CD4-positive, alpha-beta T cell (primary cell): ENCODE measurements around the gene ZNF318. TPM values are rescaled to one million over a fixed set of nuclear protein-coding genes. Genes with fewer than 3 reads are reported as not detected.
"Not testable (repeated sequence)": the region's sequence is repeated elsewhere in the genome, so short reads cannot be mapped to it uniquely, and the experiment has no call there.

Source experiments
- ATAC-seq: fragments of 200-7000 bp; cut with Tn5 transposase; one replicate; pipeline ENCODE4 v1.10.0; 2022; ENCODE audit warnings: mild to moderate bottlenecking; ENCODE audit not compliant: poor library complexity
- CTCF ChIA-PET: fragments of 350-600 bp; sonication (Branson Sonifier 250); formaldehyde crosslinking; loops from one replicate; lab custom pipeline; 2021; ENCODE audit warnings: antibody characterized with exemption, inconsistent platforms; lab: Charles Lee
- POLR2A ChIA-PET: fragments of 350-600 bp; sonication (Branson Sonifier 250); formaldehyde crosslinking; loops from one replicate; lab custom pipeline; 2021; ENCODE audit warnings: antibody characterized with exemption, inconsistent platforms; lab: Charles Lee
- DNase-seq, 14 experiments: peaks; one replicate each; pipeline ENCODE4 v3.0.0-alpha.2; 2013 to 2020; ENCODE audit warnings: mixed read lengths in 2 of 14
- H3K27ac ChIP-seq, 2 donors: one replicate each; pipeline versions ENCODE4 v1.5.1 to v1.7.0; 2013; ENCODE audit warnings: low read length in 2 of 2, low read depth in 1 of 2, mild to moderate bottlenecking in 1 of 2
- H3K27me3 ChIP-seq, 2 experiments: 1 replicate in 1 of 2; 2 replicates in 1 of 2; pipeline versions ENCODE4 v1.6.1 to v1.7.0; 2013; ENCODE audit warnings: low read length in 2 of 2, control low read depth in 1 of 2, mild to moderate bottlenecking in 1 of 2, moderate library complexity in 1 of 2; ENCODE audit not compliant: insufficient read depth in 2 of 2, control insufficient read depth in 1 of 2
- H3K36me3 ChIP-seq: one replicate; pipeline ENCODE4 v1.6.1; 2013; ENCODE audit warnings: low read length, control low read depth; ENCODE audit not compliant: insufficient read depth
- H3K4me1 ChIP-seq: one replicate; pipeline ENCODE4 v1.6.1; 2013; ENCODE audit warnings: low read length, control low read depth; ENCODE audit not compliant: insufficient read depth
- H3K4me3 ChIP-seq: one replicate; pipeline ENCODE4 v1.5.1; 2013; ENCODE audit warnings: mild to moderate bottlenecking, low read length, moderate library complexity
- H3K9me3 ChIP-seq, 2 experiments: 1 replicate in 1 of 2; 2 replicates in 1 of 2; pipeline versions ENCODE4 v1.6.1 to v1.7.0; 2013; ENCODE audit warnings: low read length in 2 of 2, mild to moderate bottlenecking in 2 of 2, control low read depth in 1 of 2, moderate library complexity in 1 of 2; ENCODE audit not compliant: control insufficient read depth in 1 of 2, insufficient read depth in 1 of 2
- H3K27ac Mint-ChIP-seq: one replicate; pipeline ENCODE4 v1.8.0; 2020; ENCODE audit warnings: mixed read lengths
- H3K27me3 Mint-ChIP-seq: one replicate; pipeline ENCODE4 v1.8.0; 2021; ENCODE audit warnings: mixed read lengths
- H3K36me3 Mint-ChIP-seq: one replicate; pipeline ENCODE4 v1.8.0; 2021; ENCODE audit warnings: low read depth, mixed read lengths
- H3K4me1 Mint-ChIP-seq: one replicate; pipeline ENCODE4 v1.8.0; 2021; ENCODE audit warnings: low read depth, mixed read lengths
- H3K4me3 Mint-ChIP-seq: one replicate; pipeline ENCODE4 v1.8.0; 2020; ENCODE audit warnings: mild to moderate bottlenecking, mixed read lengths
- H3K9me3 Mint-ChIP-seq: one replicate; pipeline ENCODE4 v1.8.0; 2020; ENCODE audit warnings: mixed read lengths
- CTCF ChIP-seq: fragments of 200-600 bp; IDR thresholded peaks from one replicate; pipeline ENCODE4 v1.8.0; 2022; ENCODE audit warnings: antibody characterized with exemption, mild to moderate bottlenecking
- intact Hi-C, 2 experiments: fragments of 100-400 bp; cut with DNase I in 1 of 2; cut with micrococcal nuclease in 1 of 2; formaldehyde crosslinking; loops; one replicate each; pipeline versions ENCODE4 v1.15.1 to v1.9.0; 2023 to 2025; cut with DNase I, micrococcal nuclease
- total RNA-seq, 174 experiments: library from RNA in 2 of 174; stranded (reverse) in 2 of 174; gene quantifications; one replicate each; pipeline ENCODE4 v1.2.3 and lab custom pipeline; 2021 to 2026

ZNF318 gene
- total RNA-seq, 2 experiments from 2014 or later, result 20.4 TPM

DNA sequence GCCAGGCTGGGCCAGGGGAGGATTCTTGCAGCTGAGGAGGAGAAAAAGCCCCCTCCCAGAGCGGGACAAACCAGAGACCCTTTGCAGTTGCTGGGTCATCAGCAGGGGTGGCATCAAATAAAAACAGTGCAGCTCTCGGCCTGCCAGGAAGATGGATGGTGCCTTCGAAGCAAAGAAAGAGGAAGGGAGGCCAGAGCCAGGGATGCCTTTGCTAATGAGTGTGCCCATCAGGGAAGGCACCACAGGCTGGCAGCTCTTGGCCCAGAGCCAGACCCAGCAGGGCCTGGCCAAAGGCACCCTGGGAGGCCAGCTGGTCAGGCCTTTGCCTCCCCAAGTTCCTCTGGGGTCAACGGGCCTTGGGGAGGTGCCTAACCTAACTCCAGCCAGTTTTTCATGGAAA is 26.3 kb upstream of the ZNF318 start:
- Mint-ChIP-seq H3K4me3 (no peak overlapping the region), H3K9me3 (no peaks in the 10 kb centered on the region), H3K27ac (no peak overlapping the region), H3K36me3 (no peaks in the 10 kb centered on the region), H3K27me3 (no peaks in the 10 kb centered on the region), H3K4me1 (peaks cover 35% of the 10 kb centered on the region)
- H3K9me3 ChIP-seq, result no peaks in the 10 kb centered on the region
- ATAC-seq, result no peak
- ChIA-PET POLR2A (interaction anchor here (1.2 to 9.5 kb wide), 3 partner anchors 13 to 120 kb away, joined by 4 to 55 read pairs (median 22); partner anchors contain the start of gene ZNF318), CTCF (interaction anchor here (0.7 to 1.2 kb wide), 2 partner anchors 13 to 105 kb away, joined by 3 read pairs; no protein-coding TSS in a partner anchor)
- intact Hi-C loops, result loop anchor here in 1 of 2 experiments (2.0 to 5.0 kb wide), 2 partner anchors 35 to 493 kb away; no protein-coding TSS in a partner anchor
- no peak overlapping the region for H3K4me3 ChIP-seq
- H3K4me1 ChIP-seq, result peaks cover 15% of the 10 kb centered on the region
- no peak for TF ChIP-seq CTCF
- DNase-seq, result no peak
- H3K27ac ChIP-seq, result no peak overlapping the region
- H3K36me3 ChIP-seq, result no peaks in the 10 kb centered on the region
- peaks cover 0 to 2% of the 10 kb centered on the region in 2 experiments for H3K27me3 ChIP-seq

GRCh38 chr6:43394982-43395381 is 25.5 kb upstream of the ZNF318 start:
- H3K4me3 ChIP-seq, result no peak overlapping the region
- Mint-ChIP-seq H3K9me3 (no peaks in the 10 kb centered on the region), H3K36me3 (no peaks in the 10 kb centered on the region), H3K27me3 (no peaks in the 10 kb centered on the region), H3K4me3 (no peak overlapping the region), H3K27ac (no peak overlapping the region), H3K4me1 (peaks cover 43% of the 10 kb centered on the region)
- H3K27ac ChIP-seq, result no peak overlapping the region
- no peak for TF ChIP-seq CTCF
- CTCF ChIA-PET, result interaction anchor here (0.7 kb wide), 2 partner anchors 26 to 106 kb away, joined by 3 read pairs; no protein-coding TSS in a partner anchor
- DNase-seq, result no peak
- no peak for ATAC-seq
- H3K4me1 ChIP-seq, result peaks cover 23% of the 10 kb centered on the region
- intact Hi-C loops, result loop anchor here in 1 of 2 experiments (5.0 kb wide), 1 partner anchor 493 kb away; no protein-coding TSS in a partner anchor
- no peaks in the 10 kb centered on the region for H3K9me3 ChIP-seq
- POLR2A ChIA-PET, result interaction anchor here (0.8 to 9.5 kb wide), 3 partner anchors 11 to 120 kb away, joined by 3 to 55 read pairs (median 4); partner anchors contain the start of gene ZNF318
- H3K27me3 ChIP-seq, result no peaks in the 10 kb centered on the region
- no peaks in the 10 kb centered on the region for H3K36me3 ChIP-seq

GRCh38 chr6:43393602-43394001 is 24.2 kb upstream of the ZNF318 start:
- ATAC-seq (no peak), DNase-seq (no peak)
- no peak overlapping the region for H3K27ac ChIP-seq
- ChIA-PET CTCF (no interaction called here), POLR2A (interaction anchor here (0.7 to 9.5 kb wide), 3 partner anchors 10 to 146 kb away, joined by 3 to 55 read pairs (median 8); partner anchors contain the start of gene ZNF318)
- intact Hi-C loops, result no loop called here
- H3K4me3 ChIP-seq, result no peak overlapping the region
- H3K4me1 ChIP-seq, result peaks cover 23% of the 10 kb centered on the region
- H3K36me3 Mint-ChIP-seq, result no peaks in the 10 kb centered on the region
- no peak for TF ChIP-seq CTCF
- no peaks in the 10 kb centered on the region for H3K9me3 Mint-ChIP-seq
- no peaks in the 10 kb centered on the region for H3K27me3 ChIP-seq
- no peaks in the 10 kb centered on the region for H3K9me3 ChIP-seq
- H3K4me3 Mint-ChIP-seq, result no peak overlapping the region
- H3K27ac Mint-ChIP-seq, result no peak overlapping the region
- H3K27me3 Mint-ChIP-seq, result no peaks in the 10 kb centered on the region
- no peaks in the 10 kb centered on the region for H3K36me3 ChIP-seq
- H3K4me1 Mint-ChIP-seq, result peaks cover 52% of the 10 kb centered on the region

GRCh38 chr6:43393133-43393532 is 23.7 kb upstream of the ZNF318 start:
- H3K27ac ChIP-seq, H3K4me3 ChIP-seq, H3K27me3 ChIP-seq, H3K27ac Mint-ChIP-seq, H3K9me3 Mint-ChIP-seq, H3K9me3 ChIP-seq, H3K36me3 ChIP-seq, H3K27me3 Mint-ChIP-seq, H3K36me3 Mint-ChIP-seq, CTCF ChIA-PET, intact Hi-C loops, ATAC-seq, DNase-seq, H3K4me3 Mint-ChIP-seq: not testable (repeated sequence)
- POLR2A ChIA-PET, result interaction anchor here (0.7 to 9.5 kb wide), 3 partner anchors 9 to 146 kb away, joined by 3 to 55 read pairs (median 8); partner anchors contain the start of gene ZNF318
- peaks cover 23% of the 10 kb centered on the region for H3K4me1 ChIP-seq
- peaks cover 52% of the 10 kb centered on the region for H3K4me1 Mint-ChIP-seq
